HG02571 (cell line): ENCODE data around the gene ARL8B.
A peak's percentile ranks its signal among the peaks of the same experiment; 100 is the strongest.

Experiments
- ATAC-seq: cut with Tn5 transposase; IDR thresholded peaks from one replicate; pipeline ENCODE4 v1.9.1; 2021; ENCODE audit warnings: mild to moderate bottlenecking, moderate library complexity; ENCODE audit not compliant: unreplicated experiment

Gene ARL8B

GRCh38 chr3:5186089-5186857 is 64.2 kb downstream of the ARL8B start:
- no peak for ATAC-seq

- no peak for ATAC-seq
Observed at GRCh38 chr3:5186858-5187155, 64.7 kb downstream of the ARL8B start.

DNA sequence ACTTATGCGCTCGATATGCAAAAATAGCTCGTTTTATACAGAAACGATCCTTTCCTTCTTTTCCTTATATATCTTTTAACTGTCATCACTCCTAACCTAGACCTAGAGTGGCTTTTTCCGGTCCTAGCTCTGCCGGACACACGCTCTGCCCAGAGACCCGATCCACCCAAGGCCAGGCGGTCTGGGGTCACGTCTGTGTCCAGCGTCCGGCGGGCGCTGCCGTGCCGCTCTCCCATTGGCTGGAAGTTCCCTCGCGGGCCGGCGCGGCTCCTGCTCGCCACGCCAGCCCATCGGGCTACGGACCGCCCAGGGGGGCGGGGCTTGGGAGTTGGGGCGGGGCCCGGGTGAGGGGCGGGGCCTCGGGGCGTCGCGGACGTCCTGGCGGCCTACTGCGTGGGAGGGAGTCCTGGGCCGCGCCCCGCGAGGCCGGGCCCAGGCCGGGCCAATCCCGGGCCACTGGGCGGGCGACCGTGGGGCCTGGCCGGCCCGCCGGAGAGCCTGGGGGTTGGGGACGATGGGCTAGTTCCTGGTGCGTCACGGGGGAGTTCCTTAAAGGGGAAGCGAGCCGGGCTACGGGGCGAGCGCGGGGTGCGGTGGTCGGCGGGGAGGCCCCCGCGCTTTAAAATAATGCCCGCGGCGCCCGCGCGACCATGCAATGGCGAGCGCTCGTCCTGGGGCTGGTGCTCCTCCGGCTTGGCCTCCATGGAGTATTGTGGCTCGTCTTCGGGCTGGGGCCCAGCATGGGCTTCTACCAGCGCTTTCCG is 65.2 kb downstream of the ARL8B start, which contains the start of gene EDEM1:
Gene EDEM1, plus strand, starts transcription at position 552 of the 764 bp plus-strand sequence. Its CDS starts 99 bp downstream, at position 651.
- peak; percentile 76 for ATAC-seq

DNA sequence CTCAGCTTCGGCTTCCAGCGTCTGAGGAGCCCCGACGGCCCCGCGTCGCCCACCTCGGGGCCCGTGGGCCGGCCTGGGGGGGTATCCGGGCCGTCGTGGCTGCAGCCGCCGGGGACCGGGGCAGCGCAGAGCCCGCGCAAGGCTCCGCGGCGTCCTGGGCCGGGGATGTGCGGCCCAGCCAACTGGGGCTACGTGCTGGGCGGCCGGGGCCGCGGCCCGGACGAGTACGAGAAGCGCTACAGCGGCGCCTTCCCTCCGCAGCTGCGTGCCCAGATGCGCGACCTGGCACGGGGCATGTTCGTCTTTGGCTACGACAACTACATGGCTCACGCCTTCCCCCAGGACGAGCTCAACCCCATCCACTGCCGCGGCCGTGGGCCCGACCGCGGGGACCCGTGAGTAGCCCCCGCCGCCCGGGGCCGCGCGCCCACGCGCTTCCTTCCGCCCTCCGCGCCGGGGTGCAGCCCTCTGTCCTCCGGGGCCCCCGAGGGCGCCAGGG is 65.9 kb downstream of the ARL8B start:
- peak; percentile 18 for ATAC-seq

DNA sequence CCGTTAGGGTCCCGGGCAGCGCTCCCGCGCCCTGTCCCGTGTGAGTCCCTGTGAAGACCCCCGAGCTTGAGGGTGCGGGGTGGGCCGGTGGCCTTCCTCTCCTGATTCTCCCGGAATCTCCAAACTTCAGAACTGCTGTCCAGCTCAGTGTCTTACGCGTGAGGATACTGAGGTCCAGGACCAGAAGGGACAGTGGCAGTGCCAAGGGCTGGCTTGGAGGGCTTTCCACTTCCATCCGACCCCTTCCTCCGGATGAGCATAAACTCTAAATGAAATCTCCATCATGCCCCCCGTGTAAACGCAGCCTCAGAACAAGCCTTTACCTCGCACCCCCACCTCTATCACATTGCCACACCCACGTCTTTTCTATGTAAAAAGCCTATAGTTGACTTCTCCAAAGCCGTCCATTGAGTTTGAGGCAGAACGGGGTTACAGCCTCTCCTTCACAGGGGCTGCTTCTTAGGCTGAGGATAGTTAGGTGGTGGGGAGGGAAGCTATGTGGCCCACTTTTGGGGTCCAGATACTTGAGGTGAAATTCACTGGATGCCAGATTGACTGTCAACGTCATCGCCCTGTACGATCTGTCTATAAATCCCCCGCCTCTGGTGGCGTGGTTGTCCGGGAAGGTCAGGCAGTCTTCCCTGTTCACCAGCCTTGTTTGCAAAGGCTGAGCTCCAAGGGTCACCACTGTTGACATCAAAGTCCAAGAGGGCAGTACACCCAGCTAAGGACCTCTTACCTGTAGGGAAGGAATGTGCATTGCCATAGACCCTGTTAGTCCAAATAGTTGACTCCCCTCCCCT is 66.5 kb downstream of the ARL8B start:
- ATAC-seq, result no peak

DNA sequence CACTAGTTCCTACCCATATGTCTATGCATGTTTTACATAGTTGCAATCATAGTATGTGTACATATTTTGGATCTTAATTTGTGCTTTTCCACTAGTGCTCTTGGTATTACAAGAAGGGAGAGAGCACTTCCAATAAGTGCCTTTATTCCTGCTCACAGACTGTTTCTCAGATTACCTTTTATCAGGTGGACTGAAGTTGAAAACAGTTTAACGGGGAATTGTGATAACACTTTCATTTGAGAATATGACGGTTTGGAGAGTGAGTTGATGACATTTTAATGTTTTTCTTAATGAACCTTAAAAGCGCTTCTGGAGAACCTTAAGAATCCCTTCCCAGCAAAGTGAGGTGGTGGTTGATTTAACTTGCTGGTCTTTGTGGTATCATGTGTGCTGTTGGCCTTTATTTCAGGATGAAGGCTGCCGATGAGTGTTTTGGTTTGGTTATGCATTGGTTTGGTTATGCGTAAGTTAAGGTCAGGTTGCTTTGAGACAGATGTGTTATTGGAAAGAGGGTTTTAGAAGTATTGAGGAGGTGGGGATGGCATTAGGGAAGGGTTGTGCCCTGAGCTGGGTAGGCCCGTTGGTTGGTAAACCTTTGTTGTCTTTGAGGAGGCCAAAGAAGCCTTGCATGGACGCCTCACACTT is 68.2 kb downstream of the ARL8B start:
- ATAC-seq, result no peak

GRCh38 chr3:5191555-5192304 is 69.6 kb downstream of the ARL8B start:
- ATAC-seq, result no peak

GRCh38 chr3:5192571-5193365 is 70.7 kb downstream of the ARL8B start:
- ATAC-seq, result no peak

GRCh38 chr3:5194341-5194740 is 72.2 kb downstream of the ARL8B start:
- no peak for ATAC-seq

DNA sequence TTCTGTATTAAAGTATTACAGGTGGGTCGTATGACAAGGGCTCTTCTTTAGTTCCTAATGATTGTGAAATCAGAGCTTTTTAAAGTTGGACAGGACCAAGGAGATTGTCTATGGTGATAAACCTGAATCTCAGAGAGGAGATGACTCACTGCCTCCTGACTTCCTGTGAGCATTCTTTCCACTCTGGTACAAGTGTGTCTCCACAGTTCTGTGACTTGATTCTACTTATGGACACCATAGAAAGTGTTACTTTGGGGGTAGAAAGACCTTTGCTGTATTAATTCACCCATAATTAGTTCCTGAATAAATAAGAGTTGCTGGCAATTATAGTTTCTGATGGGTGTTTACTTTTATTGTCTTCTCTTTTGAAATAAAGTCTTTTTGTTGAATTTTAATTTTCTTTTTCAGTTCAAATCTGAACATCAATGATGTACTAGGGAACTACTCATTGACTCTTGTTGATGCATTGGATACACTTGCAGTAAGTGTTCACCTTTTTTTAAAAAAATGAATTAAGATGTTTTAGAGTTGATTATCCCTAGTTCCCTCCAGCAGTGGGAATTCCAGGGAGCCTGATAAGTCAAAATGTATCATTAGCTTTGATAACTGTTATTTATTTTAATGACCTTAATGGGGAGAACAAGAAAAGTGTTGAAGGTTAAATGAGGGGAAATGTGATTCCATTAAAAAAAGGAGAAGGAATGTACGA is 72.9 kb downstream of the ARL8B start:
- ATAC-seq, result peak; percentile 27

DNA sequence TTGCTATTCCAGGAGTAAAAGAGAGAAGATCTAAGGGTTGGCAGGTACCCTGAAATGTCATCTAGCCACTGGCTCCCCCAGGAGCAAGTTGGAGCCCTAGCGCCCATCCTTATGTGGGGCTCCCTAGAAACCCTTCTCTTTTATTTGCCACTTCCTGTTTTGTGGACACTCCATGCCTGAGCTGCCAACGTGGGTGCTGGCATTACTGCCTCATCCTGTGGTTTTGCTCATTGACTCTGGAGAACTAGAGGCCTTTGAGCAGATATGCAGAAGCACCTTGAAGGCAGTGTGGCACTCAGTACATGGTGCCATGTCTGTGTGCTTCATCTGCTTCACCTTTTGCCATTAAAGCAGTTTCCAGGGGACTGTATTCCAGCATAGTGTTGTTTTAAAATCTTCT is 73.5 kb downstream of the ARL8B start:
- ATAC-seq, result no peak

- no peak for ATAC-seq
Observed at GRCh38 chr3:5197022-5197421, 74.9 kb downstream of the ARL8B start.

DNA sequence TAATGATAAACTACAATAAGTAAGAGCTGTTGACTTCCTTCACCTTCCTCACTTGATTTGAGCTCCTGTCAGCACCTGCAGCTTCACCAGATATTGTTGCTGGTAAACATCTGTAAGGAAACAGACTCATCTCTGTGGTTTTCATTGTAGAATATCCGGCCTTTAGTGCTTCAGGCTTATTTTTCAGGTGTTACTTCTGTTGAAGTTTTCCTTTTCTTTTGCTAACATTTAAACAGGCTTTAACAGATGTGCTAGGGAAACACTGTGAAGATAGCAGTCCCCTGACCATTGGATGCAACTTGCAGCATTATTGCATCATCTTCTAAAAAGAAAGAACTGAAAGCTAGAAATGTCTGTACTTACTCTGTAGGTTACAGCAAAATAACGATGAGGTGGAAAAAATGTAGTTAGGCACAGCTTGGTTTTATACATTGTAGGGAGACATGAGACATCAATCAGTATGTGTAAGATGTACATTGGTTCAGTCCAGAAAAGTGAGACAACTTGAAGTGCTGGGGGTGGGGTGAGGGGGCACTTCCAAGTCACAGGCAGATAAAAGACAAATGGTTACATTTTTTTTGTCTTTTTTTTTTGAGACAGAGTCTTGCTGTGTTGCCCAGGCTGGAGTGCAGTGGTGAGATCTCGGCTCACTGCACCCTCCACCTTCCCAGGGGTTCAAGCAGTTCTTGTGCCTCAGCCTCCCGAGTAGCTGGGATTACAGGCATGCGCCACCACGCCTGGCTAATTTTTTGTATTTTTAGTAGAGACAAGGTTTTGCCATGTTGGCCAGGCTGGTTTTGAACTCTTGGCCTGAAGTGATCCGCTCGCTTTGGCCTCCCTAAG is 75.6 kb downstream of the ARL8B start:
- ATAC-seq, result peak; percentile 58

- ATAC-seq, result no peak
Observed at GRCh38 chr3:5198313-5198677, 76.2 kb downstream of the ARL8B start.

GRCh38 chr3:5198986-5199731 is 77.1 kb downstream of the ARL8B start:
- ATAC-seq, result peak; percentile 36

GRCh38 chr3:5201536-5201935 is 79.4 kb downstream of the ARL8B start:
- no peak for ATAC-seq

- no peak for ATAC-seq
Observed at GRCh38 chr3:5202222-5202621, 80.1 kb downstream of the ARL8B start.
